COLO829 (cell line): ENCODE measurements around the gene PLIN5.

ENCODE experiments used
- DNase-seq: peaks from one replicate; pipeline ENCODE4 v3.0.0; 2012; ENCODE audit warnings: low spot score

PLIN5 gene

GRCh38 chr19:4522291-4523002, 12.6 kb downstream of the PLIN5 start:
- DNase-seq, result peak; percentile 68

GRCh38 chr19:4521888-4522242, 13.2 kb downstream of the PLIN5 start:
- DNase-seq, result no peak

GRCh38 chr19:4521170-4521887, 13.7 kb downstream of the PLIN5 start:
- DNase-seq, result no peak

GRCh38 chr19:4519521-4520277, 15.3 kb downstream of the PLIN5 start:
- no peak for DNase-seq

- DNase-seq, result no peak
Observed at GRCh38 chr19:4519172-4519496, 15.9 kb downstream of the PLIN5 start.

- no peak for DNase-seq
Observed at GRCh38 chr19:4518345-4519171, 16.5 kb downstream of the PLIN5 start, which contains the start of gene PLIN4. Gene PLIN4 (minus strand): TSS chr19:4518486. CDS start chr19:4518272, 214 bp downstream.

GRCh38 chr19:4517451-4518057, 17.5 kb downstream of the PLIN5 start:
- no peak for DNase-seq

GRCh38 chr19:4516939-4517300, 18.1 kb downstream of the PLIN5 start:
- DNase-seq, result no peak

- no peak for DNase-seq
Observed at GRCh38 chr19:4516199-4516938, 18.7 kb downstream of the PLIN5 start.

- no peak for DNase-seq
Observed at GRCh38 chr19:4515732-4516131, 19.3 kb downstream of the PLIN5 start.

- no peak for DNase-seq
Observed at GRCh38 chr19:4513248-4513647, 21.8 kb downstream of the PLIN5 start.

- no peak for DNase-seq
Observed at GRCh38 chr19:4512070-4512469, 23.0 kb downstream of the PLIN5 start.

- DNase-seq, result no peak
Observed at GRCh38 chr19:4511300-4512054, 23.5 kb downstream of the PLIN5 start.

- DNase-seq, result no peak
Observed at GRCh38 chr19:4510435-4511255, 24.4 kb downstream of the PLIN5 start.

GRCh38 chr19:4508698-4509097, 26.3 kb downstream of the PLIN5 start:
- no peak for DNase-seq

GRCh38 chr19:4507804-4508203, 27.2 kb downstream of the PLIN5 start:
- DNase-seq, result no peak

GRCh38 chr19:4507150-4507452, 27.9 kb downstream of the PLIN5 start:
- no peak for DNase-seq

- DNase-seq, result peak; percentile 45
Observed at GRCh38 chr19:4506449-4507149, 28.4 kb downstream of the PLIN5 start.
